CD4-positive, alpha-beta T cell (primary cell): ENCODE measurements around the gene NEK7. TPM values are rescaled to one million over a fixed set of nuclear protein-coding genes. Genes with fewer than 3 reads are reported as not detected.

ENCODE experiments used
- ATAC-seq: fragments of 200-7000 bp; cut with Tn5 transposase; one replicate; pipeline ENCODE4 v1.10.0; 2022; ENCODE audit warnings: mild to moderate bottlenecking; ENCODE audit not compliant: poor library complexity
- CTCF ChIA-PET: fragments of 350-600 bp; sonication (Branson Sonifier 250); formaldehyde crosslinking; loops from one replicate; lab custom pipeline; 2021; ENCODE audit warnings: antibody characterized with exemption, inconsistent platforms; lab: Charles Lee
- POLR2A ChIA-PET: fragments of 350-600 bp; sonication (Branson Sonifier 250); formaldehyde crosslinking; loops from one replicate; lab custom pipeline; 2021; ENCODE audit warnings: antibody characterized with exemption, inconsistent platforms; lab: Charles Lee
- DNase-seq, 14 experiments: peaks; one replicate each; pipeline ENCODE4 v3.0.0-alpha.2; 2013 to 2020; ENCODE audit warnings: mixed read lengths in 2 of 14
- H3K27ac ChIP-seq, 2 donors: one replicate each; pipeline versions ENCODE4 v1.5.1 to v1.7.0; 2013; ENCODE audit warnings: low read length in 2 of 2, low read depth in 1 of 2, mild to moderate bottlenecking in 1 of 2
- H3K27me3 ChIP-seq, 2 experiments: 1 replicate in 1 of 2; 2 replicates in 1 of 2; pipeline versions ENCODE4 v1.6.1 to v1.7.0; 2013; ENCODE audit warnings: low read length in 2 of 2, control low read depth in 1 of 2, mild to moderate bottlenecking in 1 of 2, moderate library complexity in 1 of 2; ENCODE audit not compliant: insufficient read depth in 2 of 2, control insufficient read depth in 1 of 2
- H3K36me3 ChIP-seq: one replicate; pipeline ENCODE4 v1.6.1; 2013; ENCODE audit warnings: low read length, control low read depth; ENCODE audit not compliant: insufficient read depth
- H3K4me1 ChIP-seq: one replicate; pipeline ENCODE4 v1.6.1; 2013; ENCODE audit warnings: low read length, control low read depth; ENCODE audit not compliant: insufficient read depth
- H3K4me3 ChIP-seq: one replicate; pipeline ENCODE4 v1.5.1; 2013; ENCODE audit warnings: mild to moderate bottlenecking, low read length, moderate library complexity
- H3K9me3 ChIP-seq, 2 experiments: 1 replicate in 1 of 2; 2 replicates in 1 of 2; pipeline versions ENCODE4 v1.6.1 to v1.7.0; 2013; ENCODE audit warnings: low read length in 2 of 2, mild to moderate bottlenecking in 2 of 2, control low read depth in 1 of 2, moderate library complexity in 1 of 2; ENCODE audit not compliant: control insufficient read depth in 1 of 2, insufficient read depth in 1 of 2
- H3K27ac Mint-ChIP-seq: one replicate; pipeline ENCODE4 v1.8.0; 2020; ENCODE audit warnings: mixed read lengths
- H3K27me3 Mint-ChIP-seq: one replicate; pipeline ENCODE4 v1.8.0; 2021; ENCODE audit warnings: mixed read lengths
- H3K36me3 Mint-ChIP-seq: one replicate; pipeline ENCODE4 v1.8.0; 2021; ENCODE audit warnings: low read depth, mixed read lengths
- H3K4me1 Mint-ChIP-seq: one replicate; pipeline ENCODE4 v1.8.0; 2021; ENCODE audit warnings: low read depth, mixed read lengths
- H3K4me3 Mint-ChIP-seq: one replicate; pipeline ENCODE4 v1.8.0; 2020; ENCODE audit warnings: mild to moderate bottlenecking, mixed read lengths
- H3K9me3 Mint-ChIP-seq: one replicate; pipeline ENCODE4 v1.8.0; 2020; ENCODE audit warnings: mixed read lengths
- intact Hi-C, 2 experiments: fragments of 100-400 bp; cut with DNase I in 1 of 2; cut with micrococcal nuclease in 1 of 2; formaldehyde crosslinking; loops; one replicate each; pipeline versions ENCODE4 v1.15.1 to v1.9.0; 2023 to 2025; cut with DNase I, micrococcal nuclease
- total RNA-seq, 174 experiments: library from RNA in 2 of 174; stranded (reverse) in 2 of 174; gene quantifications; one replicate each; pipeline ENCODE4 v1.2.3 and lab custom pipeline; 2021 to 2026
- TF ChIP-seq, protein P1 (sequence below): fragments of 200-600 bp; IDR thresholded peaks from one replicate; pipeline ENCODE4 v1.8.0; 2022; ENCODE audit warnings: antibody characterized with exemption, mild to moderate bottlenecking

The NEK7 gene
- total RNA-seq, 2 experiments from 2014 or later: 11.8 to 13.0 TPM

DNA sequence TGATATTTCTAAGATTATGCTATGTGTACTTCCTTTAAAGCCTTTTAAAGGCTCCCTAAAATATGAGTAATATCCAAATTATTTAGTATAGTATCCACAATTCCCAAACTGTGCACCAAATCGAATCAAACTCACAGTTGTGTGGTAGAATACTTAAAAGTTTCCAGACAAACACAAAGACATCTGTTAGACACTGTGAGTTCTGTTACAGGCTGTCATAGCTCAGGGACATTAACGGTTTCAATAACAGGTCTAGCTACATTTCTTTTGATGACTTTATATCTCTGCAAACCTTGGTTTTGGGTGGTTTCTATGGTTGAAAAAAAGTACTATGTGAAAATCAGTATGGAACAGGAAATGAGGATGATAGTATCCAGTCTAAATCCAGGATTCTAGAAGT, 36.9 kb upstream of the NEK7 start:
- no peaks in the 10 kb centered on the region for H3K36me3 ChIP-seq
- Mint-ChIP-seq H3K36me3 (no peaks in the 10 kb centered on the region), H3K27me3 (no peaks in the 10 kb centered on the region), H3K4me3 (no peak overlapping the region), H3K27ac (no peak overlapping the region), H3K9me3 (no peaks in the 10 kb centered on the region), H3K4me1 (no peaks in the 10 kb centered on the region)
- ATAC-seq (no peak), DNase-seq (no peak)
- no peaks in the 10 kb centered on the region for H3K4me1 ChIP-seq
- intact Hi-C loops: no loop called here
- no peaks in the 10 kb centered on the region for H3K9me3 ChIP-seq
- H3K4me3 ChIP-seq: no peak overlapping the region
- H3K27me3 ChIP-seq: no peaks in the 10 kb centered on the region
- CTCF ChIA-PET: no interaction called here
- H3K27ac ChIP-seq: no peak overlapping the region
- TF ChIP-seq, protein P1, sequence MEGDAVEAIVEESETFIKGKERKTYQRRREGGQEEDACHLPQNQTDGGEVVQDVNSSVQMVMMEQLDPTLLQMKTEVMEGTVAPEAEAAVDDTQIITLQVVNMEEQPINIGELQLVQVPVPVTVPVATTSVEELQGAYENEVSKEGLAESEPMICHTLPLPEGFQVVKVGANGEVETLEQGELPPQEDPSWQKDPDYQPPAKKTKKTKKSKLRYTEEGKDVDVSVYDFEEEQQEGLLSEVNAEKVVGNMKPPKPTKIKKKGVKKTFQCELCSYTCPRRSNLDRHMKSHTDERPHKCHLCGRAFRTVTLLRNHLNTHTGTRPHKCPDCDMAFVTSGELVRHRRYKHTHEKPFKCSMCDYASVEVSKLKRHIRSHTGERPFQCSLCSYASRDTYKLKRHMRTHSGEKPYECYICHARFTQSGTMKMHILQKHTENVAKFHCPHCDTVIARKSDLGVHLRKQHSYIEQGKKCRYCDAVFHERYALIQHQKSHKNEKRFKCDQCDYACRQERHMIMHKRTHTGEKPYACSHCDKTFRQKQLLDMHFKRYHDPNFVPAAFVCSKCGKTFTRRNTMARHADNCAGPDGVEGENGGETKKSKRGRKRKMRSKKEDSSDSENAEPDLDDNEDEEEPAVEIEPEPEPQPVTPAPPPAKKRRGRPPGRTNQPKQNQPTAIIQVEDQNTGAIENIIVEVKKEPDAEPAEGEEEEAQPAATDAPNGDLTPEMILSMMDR: no peak
- POLR2A ChIA-PET: no interaction called here

DNA sequence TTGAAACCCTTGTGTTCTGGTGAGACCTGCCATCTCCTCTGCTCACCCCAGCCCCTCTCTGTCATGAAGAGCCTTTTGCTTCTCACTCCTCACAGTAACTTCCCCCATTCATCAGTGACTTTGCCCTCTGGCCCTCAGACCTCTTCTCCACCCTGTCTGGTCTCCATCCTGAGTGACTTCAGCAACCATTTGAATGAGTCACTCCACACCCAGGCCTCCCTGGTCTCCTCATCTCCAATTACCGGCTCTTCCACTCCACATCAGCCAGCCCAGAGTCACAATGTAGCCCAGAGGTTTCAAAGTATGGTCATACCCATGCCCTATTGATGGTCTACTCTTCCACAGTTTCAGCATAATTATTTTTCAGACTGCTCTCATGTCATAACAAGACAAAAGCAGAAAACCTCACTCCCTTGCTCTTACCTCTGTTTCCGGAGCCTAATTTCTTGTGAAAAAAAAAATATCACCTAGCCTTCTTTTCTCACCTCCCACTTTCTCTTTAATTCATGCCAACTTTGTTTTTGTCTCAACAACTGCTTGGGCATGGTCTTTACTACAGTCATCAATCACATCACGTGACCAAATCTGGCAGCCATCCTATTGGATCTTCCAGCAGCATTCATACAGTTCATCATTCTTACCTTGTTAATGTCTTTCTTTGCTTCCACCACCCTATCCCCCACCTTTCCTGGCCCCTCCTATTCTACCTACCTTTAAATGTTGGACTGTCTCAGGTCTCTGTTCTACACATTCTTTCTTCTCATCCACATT, 35.6 kb upstream of the NEK7 start:
- DNase-seq (peak in 1 of 14 experiments; percentile 10), ATAC-seq (no peak)
- Histone ChIP-seq H3K4me1 (no peaks in the 10 kb centered on the region), H3K27ac (no peak overlapping the region), H3K4me3 (no peak overlapping the region), H3K9me3 (no peaks in the 10 kb centered on the region), H3K36me3 (no peaks in the 10 kb centered on the region), H3K27me3 (no peaks in the 10 kb centered on the region)
- TF ChIP-seq, protein P1: no peak
- H3K9me3 Mint-ChIP-seq: no peaks in the 10 kb centered on the region
- intact Hi-C loops: no loop called here
- H3K4me1 Mint-ChIP-seq: no peaks in the 10 kb centered on the region
- no peaks in the 10 kb centered on the region for H3K36me3 Mint-ChIP-seq
- H3K27ac Mint-ChIP-seq: no peak overlapping the region
- ChIA-PET POLR2A (no interaction called here), CTCF (no interaction called here)
- H3K27me3 Mint-ChIP-seq: no peaks in the 10 kb centered on the region
- no peak overlapping the region for H3K4me3 Mint-ChIP-seq

DNA sequence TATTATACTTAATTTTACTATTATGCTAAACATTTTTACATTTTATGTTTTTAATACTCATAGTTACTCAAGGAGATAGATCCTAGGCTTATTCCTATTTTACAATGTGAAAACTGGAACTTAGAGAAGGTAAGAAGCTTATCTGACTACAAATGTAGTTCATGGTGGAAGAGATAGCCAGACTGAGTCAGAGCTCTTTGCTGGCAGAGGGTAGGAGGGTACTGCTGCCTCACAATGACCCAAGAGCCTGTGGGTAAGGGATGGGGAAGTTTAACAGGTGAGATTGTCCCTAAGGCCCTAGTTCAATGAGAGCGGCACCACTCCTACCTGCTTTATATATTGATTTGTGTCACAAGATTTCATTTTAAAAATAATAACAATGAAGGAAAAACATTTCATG, 34.1 kb upstream of the NEK7 start:
- no peaks in the 10 kb centered on the region for H3K27me3 ChIP-seq
- ATAC-seq (no peak), DNase-seq (no peak)
- TF ChIP-seq, protein P1: no peak
- CTCF ChIA-PET: no interaction called here
- H3K27me3 Mint-ChIP-seq: no peaks in the 10 kb centered on the region
- no peaks in the 10 kb centered on the region for H3K4me1 Mint-ChIP-seq
- no peaks in the 10 kb centered on the region for H3K9me3 Mint-ChIP-seq
- no peaks in the 10 kb centered on the region for H3K9me3 ChIP-seq
- POLR2A ChIA-PET: no interaction called here
- no peak overlapping the region for H3K27ac ChIP-seq
- no peak overlapping the region for H3K4me3 Mint-ChIP-seq
- no peaks in the 10 kb centered on the region for H3K36me3 Mint-ChIP-seq
- no peaks in the 10 kb centered on the region for H3K36me3 ChIP-seq
- H3K27ac Mint-ChIP-seq: no peak overlapping the region
- intact Hi-C loops: no loop called here
- no peaks in the 10 kb centered on the region for H3K4me1 ChIP-seq
- no peak overlapping the region for H3K4me3 ChIP-seq
